SHP77 (cell line): ENCODE data around the gene ZNF234.
"Not testable (repeated sequence)": the region's sequence is repeated elsewhere in the genome, so short reads cannot be mapped to it uniquely, and the experiment has no call there.

Source experiments
- DNase-seq, 2 experiments: peaks; one replicate each; lab custom pipeline; 2025; lab: John Stamatoyannopoulos, UW

The ZNF234 gene

GRCh38 chr19:44182145-44182544 is 40.8 kb downstream of the ZNF234 start:
- no peak for DNase-seq

DNA sequence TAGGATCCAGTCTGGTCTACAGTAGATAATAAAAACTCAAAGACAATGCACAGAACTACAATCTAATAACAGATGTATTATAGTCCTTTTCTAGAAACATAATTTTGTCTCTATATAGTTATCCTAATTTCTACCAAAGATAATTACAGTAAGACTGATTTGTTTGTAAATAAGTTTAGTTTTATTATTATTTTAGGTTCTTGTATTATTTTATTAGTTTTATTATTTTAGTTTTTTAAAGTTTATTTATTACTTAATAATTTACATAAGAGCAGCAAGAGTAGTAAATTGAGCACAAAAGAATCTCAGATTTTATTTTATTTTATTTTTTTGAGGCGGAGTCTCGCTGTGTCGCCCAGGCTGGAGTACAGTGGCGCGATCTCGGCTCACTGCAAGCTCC is 48.7 kb downstream of the ZNF234 start:
- DNase-seq = no peak

- no peak for DNase-seq
Observed at GRCh38 chr19:44192127-44192526, 50.8 kb downstream of the ZNF234 start.

DNA sequence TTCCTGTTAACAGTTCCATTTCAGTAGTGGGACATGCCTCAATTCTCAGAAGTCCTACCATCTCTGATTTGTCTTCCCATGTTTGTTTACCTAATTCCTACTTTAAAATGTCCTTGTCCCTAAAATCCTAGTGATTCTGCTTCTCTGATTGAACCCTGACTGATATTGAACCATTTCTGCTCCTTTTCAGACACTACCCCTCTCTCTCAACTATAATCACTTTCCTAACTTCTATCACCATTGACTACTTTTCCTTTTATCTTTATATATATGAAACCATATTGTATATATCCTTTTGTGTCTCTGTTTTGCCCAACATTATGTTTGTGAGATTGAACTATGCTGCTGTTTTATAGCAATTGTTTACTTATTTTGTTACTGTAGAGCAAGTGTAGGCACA is 55.4 kb downstream of the ZNF234 start:
- no peak for DNase-seq

- DNase-seq = no peak
Observed at GRCh38 chr19:44202470-44202869, 61.1 kb downstream of the ZNF234 start.

- no peak for DNase-seq
Observed at GRCh38 chr19:44202974-44203373, 61.6 kb downstream of the ZNF234 start.

- not testable (repeated sequence) for DNase-seq
Observed at GRCh38 chr19:44203877-44204276, 62.5 kb downstream of the ZNF234 start.

GRCh38 chr19:44204772-44205171 is 63.4 kb downstream of the ZNF234 start:
- DNase-seq = no peak

DNA sequence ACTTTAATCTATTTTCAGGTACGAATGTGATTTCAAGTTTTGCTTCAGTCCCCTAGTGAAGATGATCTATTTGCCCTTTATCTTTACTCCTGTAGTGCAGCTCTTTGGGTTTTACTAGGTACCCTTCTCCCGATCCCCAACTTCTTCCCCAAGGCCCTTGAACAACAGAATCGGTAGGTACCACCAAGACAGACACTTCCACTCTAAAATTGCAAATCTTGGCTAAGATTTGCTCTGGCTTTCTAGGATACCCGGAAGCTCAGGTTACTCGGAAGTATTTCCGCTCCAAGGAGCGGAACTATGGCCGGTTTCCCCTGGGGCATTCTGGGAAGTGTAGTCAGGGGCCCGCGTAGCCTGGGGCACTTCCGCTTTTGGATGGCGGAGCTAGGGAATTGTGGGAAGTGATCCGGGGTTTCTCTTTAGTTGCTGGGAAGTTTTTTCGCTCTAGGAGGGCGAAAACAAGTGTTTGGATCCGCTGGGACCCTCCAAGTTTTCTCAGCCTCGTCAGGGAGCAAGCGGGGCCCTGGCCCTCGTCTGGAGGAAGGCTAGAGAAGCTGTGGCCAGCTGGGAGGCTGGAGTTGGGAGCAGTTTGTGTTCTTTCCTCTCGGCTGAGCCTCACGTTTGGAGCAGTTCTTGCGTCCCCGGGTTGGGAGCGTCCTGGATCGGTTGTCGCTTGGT is 65.9 kb downstream of the ZNF234 start:
- peak; percentile 85 to 93 for DNase-seq
